Activated T-helper 1 cell treated with anti-CD3 and anti-CD28 coated beads, Interleukin-2, amount 50 U/mL, for 16 hours (primary cell): ENCODE measurements around the gene BCL11A.
"Not testable (repeated sequence)": the region's sequence is repeated elsewhere in the genome, so short reads cannot be mapped to it uniquely, and the experiment has no call there.

Experiments used
- DNase-seq, 2 donors: peaks; one replicate each; pipeline ENCODE4 v3.0.0-alpha.2; 2020; ENCODE audit warnings: low read depth in 1 of 2, low spot score in 1 of 2

Gene BCL11A

GRCh38 chr2:60438653-60439052 is 114.8 kb downstream of the BCL11A start:
- no peak for DNase-seq

GRCh38 chr2:60438131-60438530 is 115.3 kb downstream of the BCL11A start:
- no peak for DNase-seq

GRCh38 chr2:60437080-60437696 is 116.3 kb downstream of the BCL11A start:
- no peak for DNase-seq

- DNase-seq = no peak
Observed at GRCh38 chr2:60433018-60433596, 120.3 kb downstream of the BCL11A start.

GRCh38 chr2:60432035-60432601 is 121.3 kb downstream of the BCL11A start:
- DNase-seq = no peak

- no peak for DNase-seq
Observed at GRCh38 chr2:60429681-60430080, 123.8 kb downstream of the BCL11A start.

- DNase-seq = no peak
Observed at GRCh38 chr2:60426880-60427279, 126.6 kb downstream of the BCL11A start.

- no peak for DNase-seq
Observed at GRCh38 chr2:60426341-60426740, 127.1 kb downstream of the BCL11A start.

- DNase-seq = no peak
Observed at GRCh38 chr2:60424233-60424632, 129.2 kb downstream of the BCL11A start.

- DNase-seq = no peak
Observed at GRCh38 chr2:60423505-60423904, 129.9 kb downstream of the BCL11A start.

GRCh38 chr2:60422826-60423483 is 130.5 kb downstream of the BCL11A start:
- no peak for DNase-seq

- DNase-seq = not testable (repeated sequence)
Observed at GRCh38 chr2:60417210-60417609, 136.2 kb downstream of the BCL11A start.

- no peak for DNase-seq
Observed at GRCh38 chr2:60416221-60417008, 137.0 kb downstream of the BCL11A start.

GRCh38 chr2:60415814-60416213 is 137.6 kb downstream of the BCL11A start:
- no peak for DNase-seq

- DNase-seq = no peak
Observed at GRCh38 chr2:60414495-60415138, 138.8 kb downstream of the BCL11A start.

- no peak for DNase-seq
Observed at GRCh38 chr2:60413814-60414168, 139.7 kb downstream of the BCL11A start.

- no peak for DNase-seq
Observed at GRCh38 chr2:60413069-60413813, 140.2 kb downstream of the BCL11A start.

GRCh38 chr2:60412620-60413019 is 140.8 kb downstream of the BCL11A start:
- DNase-seq = no peak

GRCh38 chr2:60412027-60412426 is 141.4 kb downstream of the BCL11A start:
- DNase-seq = no peak

- no peak for DNase-seq
Observed at GRCh38 chr2:60411295-60411694, 142.2 kb downstream of the BCL11A start.
